Rectal smooth muscle tissue (tissue), 1 donor: ENCODE measurements around the gene CR1.
"Not testable (repeated sequence)": the region's sequence is repeated elsewhere in the genome, so short reads cannot be mapped to it uniquely, and the experiment has no call there.

ENCODE experiments used
- H3K27ac ChIP-seq: one replicate; pipeline ENCODE4 v1.7.0; 2013; ENCODE audit warnings: low read depth, low read length, inconsistent platforms
- H3K27me3 ChIP-seq: one replicate; pipeline ENCODE4 v1.7.0; 2013; ENCODE audit warnings: low read length; ENCODE audit not compliant: control insufficient read depth, insufficient read depth
- H3K36me3 ChIP-seq: one replicate; pipeline ENCODE4 v1.7.0; 2013; ENCODE audit warnings: low read length; ENCODE audit not compliant: control insufficient read depth, insufficient read depth
- H3K4me1 ChIP-seq: one replicate; pipeline ENCODE4 v1.7.0; 2013; ENCODE audit warnings: low read length; ENCODE audit not compliant: control insufficient read depth, insufficient read depth
- H3K4me3 ChIP-seq: one replicate; pipeline ENCODE4 v1.7.0; 2013; ENCODE audit warnings: low read length
- H3K9ac ChIP-seq: one replicate; pipeline ENCODE4 v1.7.0; 2013; ENCODE audit warnings: low read length

CR1 gene

GRCh38 chr1:207639362-207639761 lies 143.4 kb downstream of the CR1 start:
- H3K9ac ChIP-seq, H3K4me1 ChIP-seq, H3K27me3 ChIP-seq, H3K27ac ChIP-seq, H3K4me3 ChIP-seq, H3K36me3 ChIP-seq: not testable (repeated sequence)

- Histone ChIP-seq H3K27me3 (no peaks in the 10 kb centered on the region), H3K36me3 (no peaks in the 10 kb centered on the region), H3K27ac (no peak overlapping the region), H3K9ac (no peak overlapping the region), H3K4me3 (peak overlapping the region; percentile 54), H3K4me1 (no peaks in the 10 kb centered on the region)
Measured at GRCh38 chr1:207644166-207644851, 148.4 kb downstream of the CR1 start.

GRCh38 chr1:207644852-207645634 lies 149.1 kb downstream of the CR1 start, which contains the start of gene CR1L:
Gene CR1L (plus strand): TSS chr1:207645133. CDS start chr1:207645234, 101 bp downstream.
- Histone ChIP-seq H3K4me1 (no peaks in the 10 kb centered on the region), H3K27me3 (no peaks in the 10 kb centered on the region), H3K36me3 (no peaks in the 10 kb centered on the region), H3K27ac (no peak within 1 kb of the TSS), H3K9ac (no peak within 1 kb of the TSS), H3K4me3 (peak within 1 kb of the TSS; percentile 75)

- Histone ChIP-seq H3K36me3 (no peaks in the 10 kb centered on the region), H3K4me3 (peak overlapping the region; percentile 75)
Measured at GRCh38 chr1:207645635-207646081, 149.7 kb downstream of the CR1 start.

GRCh38 chr1:207646171-207646570 lies 150.2 kb downstream of the CR1 start:
- H3K9ac ChIP-seq: no peak overlapping the region
- no peak overlapping the region for H3K4me3 ChIP-seq
- no peaks in the 10 kb centered on the region for H3K4me1 ChIP-seq
- no peaks in the 10 kb centered on the region for H3K36me3 ChIP-seq
- no peaks in the 10 kb centered on the region for H3K27me3 ChIP-seq
- no peak overlapping the region for H3K27ac ChIP-seq

More at GRCh38 chr1:207645635-207646081, 149.7 kb downstream of the CR1 start:
- H3K9ac ChIP-seq: no peak overlapping the region
- no peaks in the 10 kb centered on the region for H3K27me3 ChIP-seq
- H3K27ac ChIP-seq: no peak overlapping the region
- no peaks in the 10 kb centered on the region for H3K4me1 ChIP-seq

GRCh38 chr1:207646944-207647579 lies 151.1 kb downstream of the CR1 start:
- Histone ChIP-seq H3K36me3 (no peaks in the 10 kb centered on the region), H3K27ac (no peak overlapping the region), H3K27me3 (no peaks in the 10 kb centered on the region), H3K9ac (no peak overlapping the region), H3K4me3 (no peak overlapping the region), H3K4me1 (no peaks in the 10 kb centered on the region)

- no peaks in the 10 kb centered on the region for H3K36me3 ChIP-seq
- no peak overlapping the region for H3K9ac ChIP-seq
- H3K4me1 ChIP-seq: no peaks in the 10 kb centered on the region
- no peaks in the 10 kb centered on the region for H3K27me3 ChIP-seq
- no peak overlapping the region for H3K4me3 ChIP-seq
- no peak overlapping the region for H3K27ac ChIP-seq
Measured at GRCh38 chr1:207647671-207648333, 151.8 kb downstream of the CR1 start.

- Histone ChIP-seq H3K27me3 (no peaks in the 10 kb centered on the region), H3K4me1 (no peaks in the 10 kb centered on the region), H3K4me3 (no peak overlapping the region), H3K9ac (no peak overlapping the region), H3K27ac (no peak overlapping the region), H3K36me3 (no peaks in the 10 kb centered on the region)
Measured at GRCh38 chr1:207648334-207649209, 152.6 kb downstream of the CR1 start.

GRCh38 chr1:207649210-207649753 lies 153.3 kb downstream of the CR1 start:
- no peak overlapping the region for H3K27ac ChIP-seq
- no peaks in the 10 kb centered on the region for H3K4me1 ChIP-seq
- no peaks in the 10 kb centered on the region for H3K36me3 ChIP-seq
- no peak overlapping the region for H3K4me3 ChIP-seq
- no peaks in the 10 kb centered on the region for H3K27me3 ChIP-seq
- H3K9ac ChIP-seq: no peak overlapping the region

GRCh38 chr1:207649865-207650580 lies 154.1 kb downstream of the CR1 start:
- H3K4me3 ChIP-seq: no peak overlapping the region
- H3K27me3 ChIP-seq: no peaks in the 10 kb centered on the region
- no peak overlapping the region for H3K9ac ChIP-seq
- H3K36me3 ChIP-seq: no peaks in the 10 kb centered on the region
- no peak overlapping the region for H3K27ac ChIP-seq
- no peaks in the 10 kb centered on the region for H3K4me1 ChIP-seq

GRCh38 chr1:207651583-207651982 lies 155.6 kb downstream of the CR1 start:
- H3K27ac ChIP-seq: no peak overlapping the region
- H3K4me1 ChIP-seq: no peaks in the 10 kb centered on the region
- no peaks in the 10 kb centered on the region for H3K27me3 ChIP-seq
- no peak overlapping the region for H3K4me3 ChIP-seq
- H3K36me3 ChIP-seq: no peaks in the 10 kb centered on the region
- H3K9ac ChIP-seq: no peak overlapping the region
